COLO668 (cell line): ENCODE results near the gene RAMP1.

Experiments used
- DNase-seq: peaks from one replicate; lab custom pipeline; 2025; ENCODE audit not compliant: unreplicated experiment; lab: John Stamatoyannopoulos, UW

Gene RAMP1

DNA sequence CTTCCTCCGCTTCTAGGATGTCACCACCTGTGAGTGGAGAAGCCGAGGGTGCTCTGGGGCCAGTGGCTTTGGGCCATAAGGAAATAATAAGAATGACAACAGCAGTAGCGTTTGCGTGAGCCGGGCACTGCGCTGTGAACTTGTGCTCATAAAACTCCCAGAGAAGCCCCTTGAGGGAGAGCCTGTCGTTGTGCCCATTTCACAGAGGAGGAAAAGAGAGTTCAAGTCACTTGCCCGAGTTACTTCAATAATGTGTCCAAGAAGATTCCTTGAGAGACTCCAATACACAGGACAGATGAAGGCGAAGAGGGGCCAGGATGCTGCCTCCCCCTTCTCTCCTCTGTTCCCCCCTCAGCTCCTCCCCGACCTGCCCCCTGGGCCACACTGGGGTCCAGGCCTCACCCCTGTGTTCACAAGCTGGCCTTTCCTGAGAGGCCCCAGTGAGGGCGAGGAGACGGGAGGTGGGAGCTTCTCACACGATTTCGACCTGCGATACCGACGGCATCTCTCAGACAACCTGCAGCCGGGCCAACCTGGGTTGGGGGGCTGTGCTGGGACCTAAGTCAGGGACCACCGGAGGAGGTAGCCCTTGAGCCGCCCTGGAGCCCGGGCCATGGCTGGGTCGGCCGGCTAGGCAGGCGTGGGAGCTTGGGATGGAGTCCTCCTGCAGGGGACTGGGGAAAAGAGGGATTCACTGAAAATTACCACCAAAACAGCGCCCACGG is 53.9 kb downstream of the RAMP1 start:
- DNase-seq = no peak

DNA sequence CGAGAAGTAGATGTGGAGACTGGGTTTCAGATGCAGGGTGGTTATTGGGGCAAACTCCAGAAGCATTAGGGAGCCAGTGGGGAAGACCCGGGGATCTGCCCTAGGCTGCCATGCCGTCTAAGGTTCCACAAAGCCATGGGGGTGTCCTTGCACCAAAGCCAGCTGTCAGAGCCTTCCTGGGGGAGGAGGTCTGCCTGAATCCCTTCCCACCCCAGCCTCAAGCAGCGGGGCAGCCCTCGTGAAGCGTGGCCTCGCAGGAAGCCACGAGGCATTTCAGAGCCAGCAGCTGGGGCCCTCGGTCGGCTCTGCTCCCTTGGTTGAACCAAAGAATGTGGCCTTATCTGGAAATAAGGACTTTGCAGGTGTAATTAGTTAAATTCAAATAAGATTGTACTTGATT is 56.2 kb downstream of the RAMP1 start:
- DNase-seq = no peak

- no peak for DNase-seq
Observed at GRCh38 chr2:237916296-237916695, 56.9 kb downstream of the RAMP1 start.

DNA sequence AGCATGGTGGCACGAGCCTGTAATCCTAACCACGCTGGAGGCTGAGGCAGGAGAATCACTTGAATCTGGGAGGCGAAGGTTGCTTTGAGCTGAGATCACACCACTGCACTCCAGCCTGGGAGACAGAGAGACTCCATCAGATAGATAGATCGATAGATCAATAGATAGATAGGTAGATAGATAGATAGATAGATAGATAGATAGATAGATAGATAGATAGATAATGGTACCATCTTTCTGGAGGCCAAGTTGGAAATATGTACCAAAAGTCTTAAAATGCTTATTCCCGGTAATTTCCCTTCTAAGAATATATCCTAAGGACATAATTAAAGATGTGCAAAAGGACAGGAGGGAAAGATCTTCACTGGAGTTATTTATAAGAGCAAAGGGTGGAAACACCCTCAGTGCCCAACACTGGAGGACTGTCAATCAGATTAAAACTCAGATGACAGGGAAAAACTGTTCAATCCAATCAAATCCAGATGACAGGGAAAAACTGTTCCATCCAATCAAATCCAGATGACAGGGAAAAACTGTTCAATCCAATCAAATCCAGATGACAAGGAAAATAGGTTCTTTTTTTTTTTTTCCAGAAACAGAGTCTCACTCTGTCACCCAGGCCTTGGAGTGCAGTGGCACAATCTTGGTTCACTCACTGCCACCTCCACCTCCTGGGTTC is 58.4 kb downstream of the RAMP1 start:
- DNase-seq = no peak

DNA sequence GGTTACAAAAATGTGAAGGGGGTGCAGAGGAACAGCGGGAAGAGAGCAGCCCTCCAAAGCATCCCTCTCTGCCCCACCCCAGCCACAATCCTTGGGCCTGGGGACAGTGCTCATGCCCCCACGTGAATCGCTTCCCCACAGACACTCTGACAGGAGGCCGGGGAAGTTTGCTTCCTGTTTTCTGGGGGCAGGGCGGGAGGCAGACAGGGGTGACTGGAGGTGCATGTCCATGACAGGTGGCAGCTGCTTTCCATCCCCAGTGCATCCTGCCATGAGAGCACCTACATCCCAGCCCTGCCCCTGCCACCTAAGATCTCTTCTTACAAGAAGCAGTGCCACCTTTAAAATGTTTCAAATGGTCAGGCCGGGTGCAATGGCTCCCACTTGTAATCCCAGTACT is 60.2 kb downstream of the RAMP1 start:
- DNase-seq = no peak

- no peak for DNase-seq
Observed at GRCh38 chr2:237920673-237921072, 61.2 kb downstream of the RAMP1 start.

GRCh38 chr2:237921967-237922492 is 62.6 kb downstream of the RAMP1 start:
- DNase-seq = no peak

GRCh38 chr2:237922641-237923361 is 63.4 kb downstream of the RAMP1 start:
- peak; percentile 70 for DNase-seq

- peak; percentile 84 for DNase-seq
Observed at GRCh38 chr2:237923481-237924163, 64.2 kb downstream of the RAMP1 start.

- DNase-seq = no peak
Observed at GRCh38 chr2:237924164-237924534, 64.7 kb downstream of the RAMP1 start.

- no peak for DNase-seq
Observed at GRCh38 chr2:237927135-237927534, 67.7 kb downstream of the RAMP1 start.

- DNase-seq = no peak
Observed at GRCh38 chr2:237927986-237928385, 68.6 kb downstream of the RAMP1 start.

- no peak for DNase-seq
Observed at GRCh38 chr2:237929979-237930378, 70.6 kb downstream of the RAMP1 start.

DNA sequence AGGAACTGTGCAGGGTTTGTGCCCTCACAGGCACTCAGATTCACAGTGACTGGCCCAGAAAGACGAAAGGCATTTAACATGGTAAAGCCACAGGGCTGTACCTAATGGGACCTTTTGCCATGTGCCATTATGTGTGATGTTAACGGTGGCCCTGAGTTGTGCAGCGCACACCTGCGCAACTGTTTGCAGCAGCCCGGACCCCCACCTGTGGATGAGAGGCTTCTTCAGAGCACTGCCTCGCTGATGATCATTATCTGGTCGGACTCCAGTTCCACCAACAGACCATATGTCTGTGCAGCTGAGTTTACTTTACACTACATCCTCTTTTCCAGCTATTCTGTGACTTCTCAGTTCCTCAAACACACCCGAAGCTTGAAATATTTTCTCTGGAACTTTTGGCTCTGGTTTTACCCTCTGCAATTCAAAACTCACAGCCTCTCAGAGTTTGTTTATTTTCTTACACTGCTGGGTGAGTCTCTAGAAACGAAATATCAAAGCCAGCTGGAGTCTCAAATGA is 71.8 kb downstream of the RAMP1 start:
- no peak for DNase-seq

GRCh38 chr2:237932731-237933131 is 73.3 kb downstream of the RAMP1 start:
- DNase-seq = no peak

DNA sequence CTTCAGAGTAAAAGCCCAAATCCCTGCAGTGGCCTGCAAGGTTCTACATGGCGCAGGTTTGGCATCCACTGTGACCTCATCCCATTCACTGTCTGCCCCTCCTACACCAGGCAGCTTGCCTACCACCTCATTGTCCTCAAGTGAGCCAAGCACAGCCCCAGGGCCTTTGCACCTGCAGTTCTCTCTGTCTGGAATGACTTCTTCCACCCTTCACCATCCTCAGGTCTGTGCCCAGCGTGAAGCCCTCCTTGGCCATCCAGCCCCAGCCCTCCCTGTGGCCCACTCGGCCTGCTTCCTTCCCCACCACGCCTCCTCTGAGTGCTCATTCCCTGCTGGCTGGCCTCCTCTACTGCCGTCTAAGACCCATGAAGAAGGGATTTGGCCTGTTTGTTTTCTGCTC is 74.8 kb downstream of the RAMP1 start:
- DNase-seq = no peak

- no peak for DNase-seq
Observed at GRCh38 chr2:237935740-237936452, 76.5 kb downstream of the RAMP1 start.

- no peak for DNase-seq
Observed at GRCh38 chr2:237939251-237939650, 79.8 kb downstream of the RAMP1 start.

DNA sequence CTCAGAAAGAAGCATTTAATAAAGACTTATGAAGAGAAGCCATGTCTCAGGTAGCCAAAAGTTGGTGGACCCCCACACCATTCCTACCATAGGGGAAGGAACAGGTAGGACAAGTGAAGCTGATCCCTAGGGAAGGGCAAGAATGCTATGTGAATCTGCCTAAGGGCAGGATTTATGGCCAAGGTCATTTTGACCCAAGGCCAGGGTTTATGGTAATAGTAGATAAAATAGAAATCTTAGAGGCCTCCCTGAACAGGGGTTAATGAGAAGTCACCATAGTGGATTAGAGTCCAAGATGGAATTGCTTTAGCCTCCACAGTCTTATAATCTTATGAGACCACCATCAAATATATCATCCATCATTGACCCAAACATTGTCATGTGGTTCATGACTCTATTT is 81.4 kb downstream of the RAMP1 start:
- no peak for DNase-seq

GRCh38 chr2:237941239-237941638 is 81.8 kb downstream of the RAMP1 start:
- DNase-seq = no peak

- DNase-seq = no peak
Observed at GRCh38 chr2:237942513-237942899, 83.1 kb downstream of the RAMP1 start.
